HG02870 (cell line): ENCODE measurements around the gene TJP3.

Experiments used
- ATAC-seq: cut with Tn5 transposase; IDR thresholded peaks from one replicate; pipeline ENCODE4 v1.9.1; 2021; ENCODE audit warnings: mild to moderate bottlenecking, moderate library complexity; ENCODE audit not compliant: unreplicated experiment

The TJP3 gene

GRCh38 chr19:3671680-3672574 is 36.3 kb upstream of the TJP3 start:
- no peak for ATAC-seq

GRCh38 chr19:3672575-3672948 is 35.6 kb upstream of the TJP3 start:
- no peak for ATAC-seq

GRCh38 chr19:3672993-3673392 is 35.2 kb upstream of the TJP3 start:
- no peak for ATAC-seq

- no peak for ATAC-seq
Observed at GRCh38 chr19:3673506-3674439, 34.4 kb upstream of the TJP3 start.

GRCh38 chr19:3674784-3675543 is 33.2 kb upstream of the TJP3 start:
- no peak for ATAC-seq

- no peak for ATAC-seq
Observed at GRCh38 chr19:3678188-3678587, 30.0 kb upstream of the TJP3 start.

GRCh38 chr19:3679138-3679537 is 29.0 kb upstream of the TJP3 start:
- no peak for ATAC-seq

GRCh38 chr19:3679581-3679980 is 28.6 kb upstream of the TJP3 start:
- ATAC-seq: no peak

GRCh38 chr19:3680939-3681338 is 27.2 kb upstream of the TJP3 start:
- ATAC-seq: no peak

- no peak for ATAC-seq
Observed at GRCh38 chr19:3682286-3682685, 25.9 kb upstream of the TJP3 start.

- ATAC-seq: no peak
Observed at GRCh38 chr19:3682741-3683404, 25.3 kb upstream of the TJP3 start.

GRCh38 chr19:3683405-3684053 is 24.7 kb upstream of the TJP3 start:
- ATAC-seq: no peak

GRCh38 chr19:3684054-3684816 is 23.9 kb upstream of the TJP3 start:
- ATAC-seq: no peak

GRCh38 chr19:3684817-3685410 is 23.3 kb upstream of the TJP3 start:
- no peak for ATAC-seq

- ATAC-seq: no peak
Observed at GRCh38 chr19:3687393-3687773, 20.8 kb upstream of the TJP3 start.

- no peak for ATAC-seq
Observed at GRCh38 chr19:3687774-3688706, 20.1 kb upstream of the TJP3 start.

- no peak for ATAC-seq
Observed at GRCh38 chr19:3690551-3691371, 17.4 kb upstream of the TJP3 start.
